Fibroblast of upper back skin (primary cell): Measurements from ENCODE around the gene LRRC17.
"Not testable (repeated sequence)": the region's sequence is repeated elsewhere in the genome, so short reads cannot be mapped to it uniquely, and the experiment has no call there.

Source experiments
- DNase-seq: peaks from one replicate; pipeline ENCODE4 v3.0.0-alpha.2; 2013

Gene LRRC17

DNA sequence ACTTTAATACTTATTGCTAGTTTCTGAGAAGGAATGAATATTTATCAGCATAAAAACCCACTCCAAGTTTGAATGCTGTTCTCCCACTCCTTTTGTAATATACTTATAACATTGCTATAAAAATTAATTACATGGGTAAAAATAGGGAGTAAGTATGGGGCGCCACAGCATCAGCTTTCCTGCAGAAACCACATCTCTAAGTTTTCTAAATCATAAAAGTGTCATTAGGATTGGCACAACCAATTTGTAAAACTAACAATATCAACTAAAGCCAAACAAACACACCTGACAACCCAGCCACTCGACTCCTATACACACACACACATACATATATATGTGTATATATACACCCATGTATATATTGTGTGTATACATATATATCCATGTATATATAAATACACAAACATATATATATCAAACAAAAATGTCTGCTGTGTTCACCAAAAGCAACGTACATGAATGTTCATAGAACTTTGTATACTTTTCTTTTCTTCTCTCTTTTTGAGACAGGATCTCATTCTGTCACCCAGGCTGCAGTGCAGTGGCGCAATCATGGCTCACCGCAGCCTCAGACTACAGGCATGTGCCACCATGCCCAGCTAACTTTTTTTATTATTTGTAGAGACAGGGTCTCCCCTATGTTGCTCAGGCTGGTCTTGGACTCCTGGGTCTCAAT lies 14.8 kb upstream of the LRRC17 start:
- DNase-seq: no peak

DNA sequence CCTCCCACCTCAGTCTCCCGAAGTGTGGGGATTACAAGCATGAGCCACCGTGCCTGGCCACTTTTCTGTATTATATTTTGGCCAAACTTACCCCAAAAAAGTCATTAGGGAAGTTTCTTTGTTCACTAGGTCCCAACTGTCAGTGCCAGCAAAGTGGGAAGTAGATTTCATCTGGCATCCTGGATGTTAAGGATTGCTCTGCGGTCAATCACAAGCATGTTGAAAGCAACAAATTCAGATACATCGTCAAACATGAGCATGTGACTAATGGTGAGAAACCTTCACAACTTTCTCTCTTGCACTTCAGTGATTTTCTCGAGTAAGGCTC lies 14.3 kb upstream of the LRRC17 start:
- no peak for DNase-seq

GRCh38 chr7:102902052-102902451 lies 10.7 kb upstream of the LRRC17 start:
- DNase-seq: not testable (repeated sequence)

- DNase-seq: not testable (repeated sequence)
These were observed 9.2 kb upstream of the LRRC17 start for GRCh38 chr7:102903576-102903975.

DNA sequence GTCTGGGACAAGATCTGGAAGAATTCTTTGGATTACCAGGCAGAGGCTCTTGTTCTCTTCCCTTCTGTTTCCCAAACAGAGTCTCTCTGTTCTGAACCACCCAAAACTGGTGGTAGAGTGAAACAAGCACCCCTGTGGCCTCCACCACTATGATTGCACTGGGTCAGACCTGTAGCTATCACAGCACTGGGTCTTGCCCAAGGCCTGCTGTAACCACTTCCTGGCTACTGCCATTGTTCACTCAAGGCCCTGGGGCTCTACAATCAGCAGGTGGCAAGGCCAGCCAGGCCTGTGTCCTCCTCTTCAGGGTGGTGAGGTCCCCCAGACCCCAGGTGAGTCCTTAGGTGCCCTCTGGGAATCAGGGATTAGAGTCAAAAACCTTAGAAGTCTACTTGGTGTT lies 4.1 kb upstream of the LRRC17 start:
- DNase-seq: no peak

- DNase-seq: no peak
These were observed 1.0 kb downstream of the LRRC17 start for GRCh38 chr7:102913826-102914225.

GRCh38 chr7:102914585-102914984 lies 1.8 kb downstream of the LRRC17 start:
- DNase-seq: peak; percentile 74

DNA sequence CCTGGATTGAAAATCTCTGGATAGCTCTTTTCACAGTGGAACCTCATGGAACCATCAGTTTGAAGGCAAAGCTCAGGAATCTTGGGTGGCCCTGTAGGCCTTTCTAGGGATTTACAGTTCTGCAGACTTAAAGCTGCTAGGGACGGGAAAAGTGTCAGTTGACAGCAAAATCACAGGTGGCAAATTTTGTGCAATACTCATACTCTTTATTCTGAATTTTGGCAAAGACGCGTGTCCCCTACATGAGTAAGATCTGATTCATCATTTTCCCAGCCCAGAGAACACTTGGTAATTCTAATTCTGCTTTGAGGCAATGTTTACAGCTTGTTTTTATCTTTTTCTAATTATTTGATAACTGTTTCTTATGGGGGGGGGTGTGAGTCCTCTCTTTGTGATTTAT lies 3.6 kb downstream of the LRRC17 start:
- peak; percentile 69 for DNase-seq

DNA sequence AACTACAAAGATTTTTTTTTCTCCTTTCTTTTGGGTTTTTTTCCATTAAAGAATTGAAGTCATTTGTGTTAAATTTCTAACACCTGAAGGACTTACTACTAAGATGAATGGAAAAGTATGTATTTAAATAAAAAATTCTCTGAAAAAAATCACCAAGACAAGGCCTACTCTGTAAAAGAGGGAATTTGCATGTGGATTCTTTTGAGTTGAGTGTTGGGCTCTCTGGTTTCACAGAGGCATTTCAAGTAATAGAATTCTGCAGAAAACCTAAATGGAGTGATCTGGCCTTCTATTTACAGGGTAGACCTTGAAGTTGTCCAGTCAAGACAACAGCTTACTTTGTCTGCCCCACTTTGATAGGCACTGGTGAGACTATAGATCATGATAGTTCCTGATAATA lies 4.1 kb downstream of the LRRC17 start:
- peak; percentile 53 for DNase-seq

- DNase-seq: no peak
These were observed 4.9 kb downstream of the LRRC17 start for GRCh38 chr7:102917436-102918353.

GRCh38 chr7:102918845-102919244 lies 6.0 kb downstream of the LRRC17 start:
- DNase-seq: peak; percentile 55

GRCh38 chr7:102925976-102926782 lies 13.4 kb downstream of the LRRC17 start:
- peak; percentile 59 for DNase-seq

GRCh38 chr7:102926783-102927140 lies 14.0 kb downstream of the LRRC17 start:
- peak; percentile 63 for DNase-seq

GRCh38 chr7:102927312-102927933 lies 14.6 kb downstream of the LRRC17 start:
- DNase-seq: peak; percentile 80

GRCh38 chr7:102931757-102932156 lies 19.0 kb downstream of the LRRC17 start:
- no peak for DNase-seq

- DNase-seq: peak; percentile 96
These were observed 21.0 kb downstream of the LRRC17 start for GRCh38 chr7:102933763-102934162.

- no peak for DNase-seq
These were observed 21.4 kb downstream of the LRRC17 start for GRCh38 chr7:102934239-102934638.

- DNase-seq: peak; percentile 41
These were observed 21.9 kb downstream of the LRRC17 start for GRCh38 chr7:102934701-102935100.

DNA sequence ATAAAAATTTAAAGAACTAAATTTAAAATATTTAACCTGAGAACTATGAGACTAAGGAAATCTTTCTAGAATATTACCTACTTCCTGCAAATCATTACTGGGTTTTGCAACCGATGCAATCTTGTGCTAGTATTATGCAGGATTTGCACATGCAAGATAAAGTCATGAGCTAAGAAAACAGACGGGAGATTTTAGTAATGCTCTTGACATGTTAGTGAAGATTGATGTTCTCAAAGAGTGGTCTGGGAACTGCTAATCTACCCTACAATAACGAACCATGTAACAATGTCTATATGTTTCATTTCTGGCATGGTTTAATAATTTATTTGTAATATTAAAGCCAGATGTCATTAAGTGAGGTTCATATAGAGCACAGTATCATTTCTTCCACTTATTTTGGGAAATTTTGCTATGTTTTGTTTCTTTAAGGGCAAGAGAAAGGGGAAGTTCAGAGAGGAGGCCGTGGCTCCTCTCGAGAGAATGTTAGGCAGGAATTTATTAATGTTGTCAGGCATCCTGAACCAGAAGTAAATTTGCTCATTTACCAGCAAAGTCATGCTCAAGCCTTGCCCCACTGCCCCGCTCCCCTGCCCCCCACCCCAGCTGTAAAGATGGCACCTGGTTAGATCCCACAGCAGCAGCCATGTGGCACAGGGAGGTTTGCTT lies 22.8 kb downstream of the LRRC17 start:
- peak; percentile 85 for DNase-seq

- DNase-seq: no peak
These were observed 25.9 kb downstream of the LRRC17 start for GRCh38 chr7:102938679-102939078.

DNA sequence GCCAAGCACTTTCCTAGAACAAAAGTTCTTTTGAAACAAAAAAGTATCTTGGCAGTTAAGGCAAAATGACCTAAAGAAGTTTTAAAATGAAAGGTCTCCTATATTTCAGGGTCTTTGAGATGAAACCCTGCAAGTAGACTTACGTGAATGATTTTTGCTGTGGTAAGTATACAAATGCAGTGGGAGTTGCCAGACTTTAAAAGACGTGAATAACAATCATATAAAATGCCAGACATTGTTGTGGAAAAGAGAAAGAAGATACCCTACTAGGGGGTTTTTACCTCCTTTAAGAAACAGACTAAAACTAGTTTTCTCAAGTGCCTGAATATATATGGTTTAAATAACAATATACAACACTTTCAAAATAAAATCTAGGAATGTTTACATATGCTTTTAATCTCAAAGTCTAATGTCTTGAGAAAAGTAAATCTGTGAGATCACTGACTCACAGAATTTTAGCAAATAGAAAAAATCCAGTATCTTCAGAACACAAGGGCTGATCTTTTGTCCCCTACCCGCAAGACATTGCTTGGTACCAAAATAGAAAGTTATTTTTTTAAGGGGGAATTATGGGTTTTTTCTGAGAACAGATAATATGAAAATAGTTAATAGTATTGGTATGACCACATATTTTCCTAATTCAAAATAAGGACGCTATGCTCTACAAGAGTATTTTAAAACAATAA lies 29.5 kb downstream of the LRRC17 start:
- no peak for DNase-seq

GRCh38 chr7:102942868-102943267 lies 30.1 kb downstream of the LRRC17 start:
- no peak for DNase-seq
